Measurements from ENCODE around the gene COL8A1.

The COL8A1 gene

GRCh38 chr3:99774467-99774866 lies 136.1 kb downstream of the COL8A1 start:
- DNase-seq (ENCODE audit: low spot score) = no peak
- H3K4me1 Mint-ChIP-seq (ENCODE audit: low read depth) = no peaks in the 10 kb centered on the region
- H3K27ac Mint-ChIP-seq = no peak overlapping the region
- H3K4me3 Mint-ChIP-seq = no peak overlapping the region
- no peaks in the 10 kb centered on the region for H3K9me3 Mint-ChIP-seq
- peaks cover 10% of the 10 kb centered on the region for H3K27me3 Mint-ChIP-seq (ENCODE audit: low read depth)
- no peaks in the 10 kb centered on the region for H3K36me3 Mint-ChIP-seq (ENCODE audit: low read depth)

- DNase-seq (ENCODE audit: low spot score) = no peak
Observed at GRCh38 chr3:99776516-99777209, 138.3 kb downstream of the COL8A1 start.

GRCh38 chr3:99777210-99777549 lies 138.8 kb downstream of the COL8A1 start:
- no peak overlapping the region for H3K4me3 Mint-ChIP-seq
- H3K4me1 Mint-ChIP-seq (ENCODE audit: low read depth) = no peaks in the 10 kb centered on the region
- no peaks in the 10 kb centered on the region for H3K36me3 Mint-ChIP-seq (ENCODE audit: low read depth)
- H3K27me3 Mint-ChIP-seq (ENCODE audit: low read depth) = peaks cover 21% of the 10 kb centered on the region
- H3K27ac Mint-ChIP-seq = no peak overlapping the region
- DNase-seq (ENCODE audit: low spot score) = no peak
- H3K9me3 Mint-ChIP-seq = no peaks in the 10 kb centered on the region

More at GRCh38 chr3:99776516-99777209, 138.3 kb downstream of the COL8A1 start:
- no peaks in the 10 kb centered on the region for H3K9me3 Mint-ChIP-seq
- H3K27me3 Mint-ChIP-seq (ENCODE audit: low read depth) = peaks cover 20% of the 10 kb centered on the region
- no peak overlapping the region for H3K4me3 Mint-ChIP-seq
- H3K36me3 Mint-ChIP-seq (ENCODE audit: low read depth) = no peaks in the 10 kb centered on the region
- H3K27ac Mint-ChIP-seq = no peak overlapping the region
- no peaks in the 10 kb centered on the region for H3K4me1 Mint-ChIP-seq (ENCODE audit: low read depth)

GRCh38 chr3:99777708-99778107 lies 139.3 kb downstream of the COL8A1 start:
- H3K27me3 Mint-ChIP-seq (ENCODE audit: low read depth) = peaks cover 21% of the 10 kb centered on the region
- no peak for DNase-seq (ENCODE audit: low spot score)
- H3K27ac Mint-ChIP-seq = no peak overlapping the region
- H3K36me3 Mint-ChIP-seq (ENCODE audit: low read depth) = no peaks in the 10 kb centered on the region
- no peaks in the 10 kb centered on the region for H3K4me1 Mint-ChIP-seq (ENCODE audit: low read depth)
- H3K4me3 Mint-ChIP-seq = no peak overlapping the region
- H3K9me3 Mint-ChIP-seq = no peaks in the 10 kb centered on the region

- Mint-ChIP-seq H3K4me3 (no peak overlapping the region), H3K27ac (no peak overlapping the region), H3K9me3 (no peaks in the 10 kb centered on the region), H3K27me3 (ENCODE audit: low read depth) (peaks cover 31% of the 10 kb centered on the region), H3K4me1 (ENCODE audit: low read depth) (no peaks in the 10 kb centered on the region), H3K36me3 (ENCODE audit: low read depth) (no peaks in the 10 kb centered on the region)
- DNase-seq (ENCODE audit: low spot score) = no peak
Observed at GRCh38 chr3:99780749-99781148, 142.4 kb downstream of the COL8A1 start.

- no peaks in the 10 kb centered on the region for H3K36me3 Mint-ChIP-seq (ENCODE audit: low read depth)
- no peaks in the 10 kb centered on the region for H3K4me1 Mint-ChIP-seq (ENCODE audit: low read depth)
- DNase-seq (ENCODE audit: low spot score) = no peak
- no peak overlapping the region for H3K27ac Mint-ChIP-seq
- no peak overlapping the region for H3K4me3 Mint-ChIP-seq
- no peaks in the 10 kb centered on the region for H3K9me3 Mint-ChIP-seq
- H3K27me3 Mint-ChIP-seq (ENCODE audit: low read depth) = peaks cover 34% of the 10 kb centered on the region
Observed at GRCh38 chr3:99781761-99782160, 143.4 kb downstream of the COL8A1 start.

GRCh38 chr3:99783011-99783573 lies 144.7 kb downstream of the COL8A1 start:
- Mint-ChIP-seq H3K9me3 (no peaks in the 10 kb centered on the region), H3K27me3 (ENCODE audit: low read depth) (peaks cover 34% of the 10 kb centered on the region), H3K36me3 (ENCODE audit: low read depth) (no peaks in the 10 kb centered on the region), H3K27ac (no peak overlapping the region), H3K4me1 (ENCODE audit: low read depth) (no peaks in the 10 kb centered on the region), H3K4me3 (no peak overlapping the region)
- no peak for DNase-seq (ENCODE audit: low spot score)

GRCh38 chr3:99789011-99789721 lies 150.8 kb downstream of the COL8A1 start:
- Mint-ChIP-seq H3K27me3 (ENCODE audit: low read depth) (peaks cover 27% of the 10 kb centered on the region), H3K9me3 (no peaks in the 10 kb centered on the region), H3K4me3 (no peak overlapping the region), H3K4me1 (ENCODE audit: low read depth) (no peaks in the 10 kb centered on the region), H3K36me3 (ENCODE audit: low read depth) (no peaks in the 10 kb centered on the region), H3K27ac (no peak overlapping the region)
- DNase-seq (ENCODE audit: low spot score) = no peak

GRCh38 chr3:99794485-99794884 lies 156.1 kb downstream of the COL8A1 start:
- Mint-ChIP-seq H3K4me1 (ENCODE audit: low read depth) (no peaks in the 10 kb centered on the region), H3K27me3 (ENCODE audit: low read depth) (peaks cover 15% of the 10 kb centered on the region), H3K36me3 (ENCODE audit: low read depth) (no peaks in the 10 kb centered on the region), H3K27ac (no peak overlapping the region), H3K4me3 (no peak overlapping the region), H3K9me3 (no peaks in the 10 kb centered on the region)
- no peak for DNase-seq (ENCODE audit: low spot score)

- no peaks in the 10 kb centered on the region for H3K4me1 Mint-ChIP-seq (ENCODE audit: low read depth)
- no peak for DNase-seq (ENCODE audit: low spot score)
- peaks cover 12% of the 10 kb centered on the region for H3K27me3 Mint-ChIP-seq (ENCODE audit: low read depth)
- H3K4me3 Mint-ChIP-seq = no peak overlapping the region
- H3K27ac Mint-ChIP-seq = no peak overlapping the region
- H3K9me3 Mint-ChIP-seq = no peaks in the 10 kb centered on the region
- H3K36me3 Mint-ChIP-seq (ENCODE audit: low read depth) = no peaks in the 10 kb centered on the region
Observed at GRCh38 chr3:99795573-99795972, 157.2 kb downstream of the COL8A1 start.

- Mint-ChIP-seq H3K36me3 (ENCODE audit: low read depth) (no peaks in the 10 kb centered on the region), H3K27ac (no peak overlapping the region)
- DNase-seq (ENCODE audit: low spot score) = no peak
Observed at GRCh38 chr3:99799422-99799821, 161.0 kb downstream of the COL8A1 start.

GRCh38 chr3:99803297-99803696 lies 164.9 kb downstream of the COL8A1 start:
- no peaks in the 10 kb centered on the region for H3K36me3 Mint-ChIP-seq (ENCODE audit: low read depth)
- H3K27me3 Mint-ChIP-seq (ENCODE audit: low read depth) = peaks cover 3% of the 10 kb centered on the region
- peaks cover 7% of the 10 kb centered on the region for H3K9me3 Mint-ChIP-seq
- no peak overlapping the region for H3K4me3 Mint-ChIP-seq
- DNase-seq (ENCODE audit: low spot score) = no peak
- no peak overlapping the region for H3K27ac Mint-ChIP-seq
- peaks cover 3% of the 10 kb centered on the region for H3K4me1 Mint-ChIP-seq (ENCODE audit: low read depth)

More at GRCh38 chr3:99799422-99799821, 161.0 kb downstream of the COL8A1 start:
- Mint-ChIP-seq H3K4me1 (ENCODE audit: low read depth) (no peaks in the 10 kb centered on the region), H3K27me3 (ENCODE audit: low read depth) (peaks cover 3% of the 10 kb centered on the region), H3K9me3 (no peaks in the 10 kb centered on the region), H3K4me3 (no peak overlapping the region)

GRCh38 chr3:99805160-99805559 lies 166.8 kb downstream of the COL8A1 start:
- H3K27ac Mint-ChIP-seq = no peak overlapping the region
- peaks cover 3% of the 10 kb centered on the region for H3K4me1 Mint-ChIP-seq (ENCODE audit: low read depth)
- H3K4me3 Mint-ChIP-seq = no peak overlapping the region
- peaks cover 2% of the 10 kb centered on the region for H3K27me3 Mint-ChIP-seq (ENCODE audit: low read depth)
- DNase-seq (ENCODE audit: low spot score) = no peak
- H3K36me3 Mint-ChIP-seq (ENCODE audit: low read depth) = no peaks in the 10 kb centered on the region
- peaks cover 7% of the 10 kb centered on the region for H3K9me3 Mint-ChIP-seq

- no peak for DNase-seq (ENCODE audit: low spot score)
- peaks cover 7% of the 10 kb centered on the region for H3K9me3 Mint-ChIP-seq
- peaks cover 3% of the 10 kb centered on the region for H3K4me1 Mint-ChIP-seq (ENCODE audit: low read depth)
- H3K4me3 Mint-ChIP-seq = no peak overlapping the region
- no peaks in the 10 kb centered on the region for H3K36me3 Mint-ChIP-seq (ENCODE audit: low read depth)
- H3K27ac Mint-ChIP-seq = no peak overlapping the region
- H3K27me3 Mint-ChIP-seq (ENCODE audit: low read depth) = peaks cover 4% of the 10 kb centered on the region
Observed at GRCh38 chr3:99808163-99808794, 169.9 kb downstream of the COL8A1 start.

All from T-helper 2 cell treated with Interferon-gamma antibody and Interleukin-4, amounts not matched to agents 5 μg/mL and 100 μg/mL, for 36 hours (primary cell).